DOHH2 (cell line): ENCODE results near the gene KIF13A.

Experiments used
- EZH2phosphoT487 ChIP-seq: fragments of 200-600 bp; sonication (generic); IDR thresholded peaks from 2 replicates; pipeline ENCODE4 v1.6.1; 2017; ENCODE audit warnings: borderline replicate concordance, mild to moderate bottlenecking, antibody characterized with exemption, low read length, moderate library complexity, mixed read lengths
- TF ChIP-seq, protein P1 (sequence below): fragments of 200-600 bp; sonication (generic); IDR thresholded peaks from one replicate; pipeline ENCODE4 v1.5.1; 2014; ENCODE audit warnings: antibody characterized with exemption, mild to moderate bottlenecking, low read depth, low read length; ENCODE audit not compliant: poor library complexity, severe bottlenecking

GRCh38 chr6:17971128-17972073 lies 16.0 kb downstream of the KIF13A start:
- TF ChIP-seq, protein P1, sequence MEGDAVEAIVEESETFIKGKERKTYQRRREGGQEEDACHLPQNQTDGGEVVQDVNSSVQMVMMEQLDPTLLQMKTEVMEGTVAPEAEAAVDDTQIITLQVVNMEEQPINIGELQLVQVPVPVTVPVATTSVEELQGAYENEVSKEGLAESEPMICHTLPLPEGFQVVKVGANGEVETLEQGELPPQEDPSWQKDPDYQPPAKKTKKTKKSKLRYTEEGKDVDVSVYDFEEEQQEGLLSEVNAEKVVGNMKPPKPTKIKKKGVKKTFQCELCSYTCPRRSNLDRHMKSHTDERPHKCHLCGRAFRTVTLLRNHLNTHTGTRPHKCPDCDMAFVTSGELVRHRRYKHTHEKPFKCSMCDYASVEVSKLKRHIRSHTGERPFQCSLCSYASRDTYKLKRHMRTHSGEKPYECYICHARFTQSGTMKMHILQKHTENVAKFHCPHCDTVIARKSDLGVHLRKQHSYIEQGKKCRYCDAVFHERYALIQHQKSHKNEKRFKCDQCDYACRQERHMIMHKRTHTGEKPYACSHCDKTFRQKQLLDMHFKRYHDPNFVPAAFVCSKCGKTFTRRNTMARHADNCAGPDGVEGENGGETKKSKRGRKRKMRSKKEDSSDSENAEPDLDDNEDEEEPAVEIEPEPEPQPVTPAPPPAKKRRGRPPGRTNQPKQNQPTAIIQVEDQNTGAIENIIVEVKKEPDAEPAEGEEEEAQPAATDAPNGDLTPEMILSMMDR, result no peak
- no peak for TF ChIP-seq EZH2phosphoT487
